Sigmoid colon (tissue), 7 donors: ENCODE results near the gene TEX38. TPM values are rescaled to one million over a fixed set of nuclear protein-coding genes. Genes with fewer than 3 reads are reported as not detected.

Experiments
- DNase-seq: peaks from one replicate; pipeline ENCODE4 v3.0.0-alpha.2; 2019
- H3K27ac ChIP-seq, 4 donors: fragments of 200-600 bp; sonication (generic); one replicate each; pipeline ENCODE4 v1.5.1; 2016 to 2019; ENCODE audit warnings: mild to moderate bottlenecking in 1 of 4
- H3K27me3 ChIP-seq, 3 donors: fragments of 200-600 bp; sonication (generic); one replicate each; pipeline ENCODE4 v1.5.1; 2019; ENCODE audit warnings: mild to moderate bottlenecking in 1 of 3
- H3K36me3 ChIP-seq, 4 donors: fragments of 200-600 bp; sonication (generic); one replicate each; pipeline ENCODE4 v1.5.1; 2016 to 2019
- H3K4me1 ChIP-seq, 4 donors: fragments of 200-600 bp; sonication (generic); one replicate each; pipeline ENCODE4 v1.5.1; 2017 to 2019
- H3K4me3 ChIP-seq, 4 donors: fragments of 200-600 bp; sonication (generic); one replicate each; pipeline ENCODE4 v1.5.1; 2017 to 2019; ENCODE audit warnings: mild to moderate bottlenecking in 2 of 4, moderate library complexity in 1 of 4
- H3K9me3 ChIP-seq, 4 donors: fragments of 200-600 bp in 3 of 4; sonication (generic) in 3 of 4; one replicate each; pipeline versions ENCODE4 v1.5.1 to v1.6.1; 2013 to 2019
- CTCF ChIP-seq, 4 experiments: fragments of 450-650 bp in 3 of 4; fragments of 200-600 bp in 1 of 4; IDR thresholded peaks; one replicate each; pipeline ENCODE4 v1.5.1; 2016 to 2019; ENCODE audit warnings: antibody characterized with exemption in 4 of 4, mild to moderate bottlenecking in 3 of 4, moderate library complexity in 2 of 4
- EP300 ChIP-seq, 4 donors: sonication (generic); formaldehyde crosslinking; IDR thresholded peaks; one replicate each; pipeline ENCODE4 v1.6.1; 2017; ENCODE audit warnings: antibody characterized with exemption in 4 of 4
- POLR2A ChIP-seq, 2 donors: fragments of 450-650 bp; IDR thresholded peaks; one replicate each; pipeline ENCODE4 v1.6.1; 2016; ENCODE audit warnings: antibody characterized with exemption in 2 of 2, mild to moderate bottlenecking in 2 of 2, moderate library complexity in 2 of 2
- POLR2AphosphoS5 ChIP-seq, 4 donors: sonication (generic); formaldehyde crosslinking; IDR thresholded peaks; one replicate each; pipeline ENCODE4 v1.6.1; 2017; ENCODE audit warnings: antibody characterized with exemption in 4 of 4
- WGBS, 2 donors: extraction: QIAGEN DNeasy Blood & Tissue Kit; methylation state at CpG; one replicate each; pipeline ENCODE4 v1.1.7; 2013; 5-methylcytosine and 5-hydroxymethylcytosine counted together
- intact Hi-C: fragments of 100-400 bp; cut with DNase I; formaldehyde crosslinking; loops from one replicate; pipeline ENCODE4 v1.15.1; 2023
- polyA plus RNA-seq, 3 donors: library from polyadenylated mRNA; stranded (reverse); fragments of 200-250 nt; gene quantifications; one replicate each; pipeline ENCODE4 v1.2.3, GENCODE V29; 2013
- total RNA-seq, 4 donors: library from RNA; depleted of rRNA; stranded (reverse); fragments of >200 nt; gene quantifications; one replicate each; pipeline ENCODE4 v1.1.0, GENCODE V29; 2016
- donor health status: healthy with polysubstance abuse.
- donor health status: Bipolar disorder and iron deficiency.
- donor health status: healthy.

The TEX38 gene
- total and polyA plus RNA-seq, 7 donors = 0.16 TPM; not detected in 6

- Histone ChIP-seq H3K27ac (no peak overlapping the region), H3K36me3 (peaks cover 0 to 58% (median 16%) of the 10 kb centered on the region in 4 donors), H3K4me3 (no peak overlapping the region), H3K27me3 (no peaks in the 10 kb centered on the region), H3K4me1 (peaks cover 0 to 20% (median 13%) of the 10 kb centered on the region in 4 donors), H3K9me3 (no peaks in the 10 kb centered on the region)
- intact Hi-C loops = no loop called here
- no peak for DNase-seq
- 92 to 98% methylated on average over 2 of the region's 2 CpGs for WGBS, 2 donors
- TF ChIP-seq EP300 (IDR thresholded peaks at IDR 0.05) = no peak
- TF ChIP-seq POLR2A (IDR thresholded peaks at IDR 0.05) = no peak
- no peak for TF ChIP-seq CTCF (IDR thresholded peaks at IDR 0.05)
- TF ChIP-seq POLR2AphosphoS5 (IDR thresholded peaks at IDR 0.05) = no peak
These were observed 36.4 kb upstream of the TEX38 start for GRCh38 chr1:46635205-46635604.

- intact Hi-C loops = no loop called here
- WGBS, 2 donors = 48 to 69% methylated on average over 2 of the region's 2 CpGs
These were observed 34.1 kb upstream of the TEX38 start for GRCh38 chr1:46637444-46638083.

GRCh38 chr1:46638921-46639320 lies 32.7 kb upstream of the TEX38 start:
- Histone ChIP-seq H3K27ac (peak overlapping the region in 2 of 4 donors; percentile 12 to 67), H3K27me3 (no peaks in the 10 kb centered on the region), H3K4me1 (peaks cover 0 to 38% (median 31%) of the 10 kb centered on the region in 4 donors), H3K36me3 (peaks cover 0 to 35% (median 8%) of the 10 kb centered on the region in 4 donors), H3K9me3 (no peaks in the 10 kb centered on the region), H3K4me3 (no peak overlapping the region)
- TF ChIP-seq POLR2A (IDR thresholded peaks at IDR 0.05) (no peak), POLR2AphosphoS5 (IDR thresholded peaks at IDR 0.05) (no peak), CTCF (IDR thresholded peaks at IDR 0.05) (no peak), EP300 (IDR thresholded peaks at IDR 0.05) (no peak)
- intact Hi-C loops = no loop called here
- DNase-seq = no peak

More at GRCh38 chr1:46637444-46638083, 34.1 kb upstream of the TEX38 start:
- DNase-seq = no peak
- no peak overlapping the region for H3K4me3 ChIP-seq
- no peaks in the 10 kb centered on the region for H3K27me3 ChIP-seq
- peaks cover 0 to 25% (median 18%) of the 10 kb centered on the region in 4 donors for H3K4me1 ChIP-seq
- peak overlapping the region; percentile 15 to 67 (median 62) for H3K27ac ChIP-seq
- H3K36me3 ChIP-seq = peaks cover 0 to 48% (median 13%) of the 10 kb centered on the region in 4 donors
- H3K9me3 ChIP-seq = no peaks in the 10 kb centered on the region
- TF ChIP-seq CTCF (IDR thresholded peaks at IDR 0.05) = no peak
- TF ChIP-seq EP300 (IDR thresholded peaks at IDR 0.05) = no peak
- TF ChIP-seq POLR2A (IDR thresholded peaks at IDR 0.05) = no peak
- no peak for TF ChIP-seq POLR2AphosphoS5 (IDR thresholded peaks at IDR 0.05)

GRCh38 chr1:46639547-46639946 lies 32.1 kb upstream of the TEX38 start:
- intact Hi-C loops = no loop called here
- Histone ChIP-seq H3K27ac (no peak overlapping the region), H3K36me3 (peaks cover 0 to 29% (median 5%) of the 10 kb centered on the region in 4 donors), H3K27me3 (no peaks in the 10 kb centered on the region), H3K4me1 (peaks cover 0 to 45% (median 36%) of the 10 kb centered on the region in 4 donors), H3K9me3 (no peaks in the 10 kb centered on the region), H3K4me3 (no peak overlapping the region)
- WGBS, 2 donors = 85 to 90% methylated on average over 1 of the region's 1 CpG
- DNase-seq = no peak
- TF ChIP-seq CTCF (IDR thresholded peaks at IDR 0.05) = no peak
- no peak for TF ChIP-seq POLR2A (IDR thresholded peaks at IDR 0.05)
- TF ChIP-seq POLR2AphosphoS5 (IDR thresholded peaks at IDR 0.05) = no peak
- no peak for TF ChIP-seq EP300 (IDR thresholded peaks at IDR 0.05)
